ACHN (cell line): Measurements from ENCODE around the gene GRIK3.

Source experiments
- DNase-seq: peaks from one replicate; pipeline ENCODE4 v3.0.0-alpha.2; 2015
- in situ Hi-C: cut with HindIII; loops from 2 replicates; pipeline ENCODE4 v1.10.0; 2017; ENCODE audit warnings: low sequenced_read_pairs, low pct_ligation_motif_present, low pct_unique_long_range_greater_than_20kb

GRIK3 gene

DNA sequence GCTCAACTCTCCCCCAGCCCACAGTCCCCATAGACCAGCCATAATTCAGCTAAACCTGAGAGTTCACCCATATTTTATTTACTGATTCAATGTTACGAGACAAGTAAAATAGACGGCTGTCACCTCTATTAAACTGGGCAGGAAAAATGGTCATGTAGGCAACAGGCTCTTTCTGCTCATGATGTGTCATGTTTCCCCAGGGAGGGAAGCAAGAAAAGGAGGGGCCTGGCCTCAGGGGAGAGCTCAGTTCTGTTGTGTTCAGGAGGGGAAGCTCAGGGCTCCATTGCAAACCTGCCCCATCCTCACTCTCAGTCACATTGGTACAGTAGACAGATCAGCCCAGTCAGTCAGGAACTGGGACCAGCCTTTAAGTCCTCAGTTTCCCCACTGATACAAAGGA, 12.8 kb downstream of the GRIK3 start:
- in situ Hi-C loops = no loop called here
- no peak for DNase-seq

DNA sequence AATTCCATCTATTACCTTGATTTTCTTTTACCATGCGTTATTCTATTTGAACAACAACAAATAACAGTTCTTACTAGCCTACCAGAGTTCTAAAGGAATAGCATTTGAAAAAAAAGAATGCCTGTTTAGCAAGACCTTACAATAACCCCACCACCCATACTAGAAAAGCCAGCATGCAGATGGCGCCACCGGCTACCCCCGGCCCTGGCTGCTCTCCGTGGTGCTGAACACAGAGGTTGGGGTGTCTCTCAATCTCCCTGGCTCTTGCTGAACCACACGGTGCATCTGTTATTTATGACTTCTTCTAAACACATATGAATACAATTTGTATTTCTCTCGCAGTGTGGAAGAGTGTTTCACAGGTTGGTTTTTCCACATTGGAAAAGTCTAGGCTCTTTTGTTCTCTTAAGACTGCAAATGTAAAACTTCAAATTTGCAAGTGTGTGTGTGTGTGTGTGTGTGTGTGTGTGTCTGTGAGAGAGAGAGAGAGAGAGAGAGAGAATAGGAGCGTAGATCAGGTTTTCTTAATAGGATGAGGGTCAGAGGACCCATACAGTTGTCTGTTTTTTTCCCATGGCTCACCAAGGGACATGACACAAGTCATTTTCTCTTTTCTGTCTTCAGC, 13.6 kb downstream of the GRIK3 start:
- in situ Hi-C loops = no loop called here
- DNase-seq = peak; percentile 31

DNA sequence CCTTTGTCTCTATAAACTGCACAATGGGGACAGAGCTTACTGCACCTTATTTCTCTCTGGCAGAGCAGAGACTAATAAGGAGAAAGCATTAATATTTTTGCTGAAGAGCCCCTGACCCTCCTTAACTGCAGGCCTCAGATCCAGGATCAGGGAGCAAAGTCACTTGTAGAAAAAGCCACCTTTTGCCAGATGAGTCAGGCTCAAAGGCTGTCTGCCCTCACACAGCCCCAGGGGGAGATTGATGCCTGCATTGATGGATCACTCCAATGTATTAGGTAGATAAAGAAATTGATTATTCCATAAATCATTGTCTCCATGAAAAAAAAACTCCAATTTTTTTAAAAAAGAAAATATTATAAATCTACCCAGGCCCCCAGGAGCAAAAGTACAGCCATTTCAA, 15.8 kb downstream of the GRIK3 start:
- in situ Hi-C loops = no loop called here
- no peak for DNase-seq

DNA sequence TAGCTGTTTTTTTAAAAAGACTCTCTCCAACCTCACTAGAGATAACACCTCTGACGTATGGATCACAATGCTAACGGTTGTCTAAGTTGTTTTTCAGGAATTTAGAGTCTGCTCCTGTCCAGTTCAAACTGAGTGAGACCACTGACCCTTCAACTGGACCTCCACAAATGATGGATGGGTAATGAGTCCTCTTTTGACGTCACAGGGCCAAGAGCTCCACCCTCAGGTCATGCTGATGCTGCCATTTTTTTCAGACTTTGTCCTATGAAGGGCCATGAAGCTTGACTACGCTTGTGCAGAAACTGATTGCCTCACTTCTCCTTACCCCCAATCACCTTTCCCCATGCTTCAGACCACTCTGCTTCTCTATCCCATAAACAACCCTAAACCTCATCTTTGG, 16.6 kb downstream of the GRIK3 start:
- no peak for DNase-seq
- in situ Hi-C loops = no loop called here

DNA sequence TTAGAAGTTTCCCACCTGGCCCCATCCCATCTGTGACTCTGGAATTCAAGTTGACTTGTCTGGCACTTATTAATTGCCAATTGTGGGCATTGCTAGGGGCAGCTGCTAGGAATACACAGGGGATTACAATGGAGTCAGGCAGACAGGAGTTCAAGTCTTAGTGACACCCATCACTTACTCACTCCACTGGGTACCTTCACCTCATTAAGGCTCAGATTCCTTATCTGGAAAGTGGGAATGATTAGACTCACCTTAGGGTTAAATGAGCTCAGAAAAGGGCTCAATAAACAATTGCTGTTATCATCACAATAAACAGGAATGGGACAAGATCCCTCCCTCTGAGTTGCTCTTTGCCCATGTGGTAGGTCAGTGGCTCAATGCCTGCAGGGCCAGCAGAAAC, 18.2 kb downstream of the GRIK3 start:
- in situ Hi-C loops = no loop called here
- no peak for DNase-seq

DNA sequence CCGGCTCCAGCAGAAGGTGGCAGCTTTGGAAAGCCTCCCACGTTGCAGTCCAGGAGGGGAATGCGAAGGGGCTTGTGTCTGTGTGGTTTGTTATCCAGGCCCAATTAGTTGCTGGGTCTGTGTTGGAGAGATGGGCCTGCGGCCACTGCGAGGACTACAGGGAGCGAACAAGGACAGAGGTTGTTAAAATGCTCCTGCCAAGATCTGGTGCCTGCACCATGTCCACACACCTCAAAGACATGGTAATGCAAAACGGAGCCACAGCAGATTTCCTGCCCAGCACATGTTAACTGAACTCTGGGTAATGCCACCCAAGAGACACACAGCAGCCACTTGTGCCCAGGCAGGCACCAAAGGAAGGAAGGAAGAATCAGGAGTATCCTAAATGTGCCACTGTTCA, 18.6 kb downstream of the GRIK3 start:
- in situ Hi-C loops = no loop called here
- no peak for DNase-seq

DNA sequence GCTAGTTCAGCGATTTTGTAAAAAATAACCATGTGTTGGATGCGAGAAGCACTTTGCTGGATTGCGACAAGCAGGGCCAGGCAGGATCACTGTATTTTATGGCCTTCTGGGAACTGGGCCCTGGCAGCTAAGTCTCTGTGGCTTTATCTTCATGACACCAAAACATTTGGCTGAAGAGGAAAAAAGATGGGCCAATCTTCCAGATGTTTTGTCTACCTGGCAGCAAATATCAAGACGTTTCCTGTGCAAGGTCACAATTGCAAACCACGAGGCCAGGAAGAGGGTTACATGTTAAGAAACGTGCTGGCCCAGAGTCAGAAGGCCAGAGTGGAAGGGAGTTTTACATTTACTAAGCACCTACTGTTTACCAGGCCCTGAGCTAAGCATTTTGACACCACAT, 22.1 kb downstream of the GRIK3 start:
- in situ Hi-C loops = no loop called here

DNA sequence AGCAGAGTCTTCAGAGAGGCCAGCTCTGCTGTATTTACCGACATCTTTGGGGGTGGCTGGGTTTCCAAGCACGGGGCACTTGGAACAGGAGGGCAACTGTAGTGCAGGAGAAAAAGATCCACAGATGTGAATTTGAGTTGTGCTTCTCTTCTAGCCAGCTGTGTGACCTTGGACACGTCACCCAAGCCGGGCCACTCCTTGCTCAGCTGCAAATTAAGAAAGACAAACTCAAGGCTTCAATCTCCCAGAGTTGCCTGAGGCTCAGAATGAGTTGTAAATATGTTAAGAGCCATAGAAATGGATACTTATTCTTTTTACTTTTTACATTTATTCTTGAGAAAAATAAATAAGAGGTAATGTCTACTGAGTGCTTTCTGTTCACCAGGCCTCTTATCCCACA, 24.3 kb downstream of the GRIK3 start:
- no peak for DNase-seq
- in situ Hi-C loops = no loop called here

More for the DNA sequence above, 22.1 kb downstream of the GRIK3 start:
- DNase-seq = no peak

DNA sequence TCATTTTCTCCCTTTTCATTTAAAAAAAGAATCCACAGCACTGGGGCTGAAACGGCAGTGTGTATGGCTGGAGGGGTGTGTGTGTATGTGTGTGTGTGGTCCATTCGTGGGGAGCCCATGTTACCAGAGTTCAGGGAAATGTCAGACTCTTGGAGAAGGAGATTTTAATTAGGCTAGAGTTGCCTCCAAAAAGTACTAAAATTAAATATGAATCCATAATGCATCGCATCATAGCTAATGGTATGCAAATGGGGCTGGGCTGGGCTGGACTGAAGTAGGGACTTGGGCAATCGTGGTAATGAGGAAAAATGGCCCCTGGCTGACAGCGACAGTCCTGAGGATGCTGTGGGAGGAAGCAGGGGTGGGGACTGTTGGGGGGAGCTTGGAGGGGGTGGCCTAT, 24.8 kb downstream of the GRIK3 start:
- in situ Hi-C loops = no loop called here
- DNase-seq = no peak

DNA sequence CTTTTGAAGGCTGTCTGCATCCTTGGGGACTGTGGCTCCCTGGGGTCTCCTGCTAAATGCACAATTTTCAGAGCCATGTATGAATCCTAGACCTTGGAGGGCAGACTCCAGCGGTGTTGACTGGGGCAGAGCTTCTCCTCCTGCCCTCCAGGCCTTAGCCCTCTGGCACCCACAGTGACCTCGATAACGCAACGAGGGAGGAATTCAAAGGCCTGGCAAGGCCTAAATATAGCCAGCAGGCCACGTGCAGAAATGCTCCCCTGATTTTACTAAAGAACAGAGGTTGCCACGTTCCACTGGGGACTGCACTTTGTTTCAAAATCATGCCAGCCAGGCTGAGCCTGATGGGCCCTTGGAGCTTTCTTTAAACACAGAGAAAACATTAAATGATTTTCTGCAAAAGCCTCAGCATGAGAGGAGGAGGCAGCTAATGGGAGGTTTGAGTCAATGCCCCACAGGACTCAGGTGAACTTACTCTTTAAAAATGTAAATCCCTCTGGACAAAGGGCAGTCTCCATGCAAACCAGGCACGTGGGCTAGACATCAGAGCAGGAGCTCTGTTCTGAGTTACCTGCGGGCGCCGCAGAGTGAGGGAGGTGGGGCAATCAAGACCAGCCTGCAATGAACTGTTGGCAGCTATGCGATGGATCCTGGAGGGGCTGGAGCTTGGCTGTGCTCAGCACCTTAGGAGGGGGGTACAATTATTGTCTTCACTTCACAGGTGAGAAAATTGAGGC, 28.0 kb downstream of the GRIK3 start:
- no peak for DNase-seq
- in situ Hi-C loops = no loop called here

DNA sequence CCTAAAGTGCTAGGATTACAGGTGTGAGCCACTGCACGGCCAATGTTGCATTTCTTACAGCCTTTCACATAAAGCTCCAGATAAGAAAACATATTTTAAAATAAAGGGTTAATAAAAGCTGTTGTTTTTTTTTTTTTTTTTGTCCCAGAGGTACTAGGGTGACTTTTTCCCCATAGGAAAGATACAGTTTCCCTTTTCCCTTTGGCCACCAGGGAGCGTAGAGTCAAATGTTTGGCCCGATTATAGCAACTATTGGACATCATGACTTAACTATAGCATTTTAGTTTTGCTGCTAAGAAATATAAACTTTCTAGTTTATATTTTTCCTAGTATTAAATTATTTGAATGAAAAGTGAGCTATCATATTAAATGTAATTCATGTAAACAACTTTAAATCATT, 31.4 kb downstream of the GRIK3 start:
- in situ Hi-C loops = no loop called here
- no peak for DNase-seq

DNA sequence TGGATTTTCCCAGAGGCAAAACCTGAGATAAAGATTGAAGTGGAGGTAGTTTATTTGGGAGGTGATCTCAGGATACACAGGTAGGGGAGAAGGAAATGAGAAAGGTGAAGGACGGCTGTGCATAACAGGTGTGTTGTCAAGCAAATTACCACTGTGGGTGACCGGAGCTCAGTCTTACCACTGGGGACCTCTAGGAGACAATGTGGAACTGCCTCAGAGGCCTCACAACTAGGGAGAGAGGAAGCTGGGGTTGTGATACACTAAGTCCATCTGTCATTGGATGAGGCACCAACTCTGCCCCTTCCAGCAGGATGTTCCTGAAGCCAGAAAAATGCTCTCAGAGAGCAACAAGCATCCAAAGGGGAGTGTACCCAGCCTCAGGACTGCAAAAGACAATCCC, 32.6 kb downstream of the GRIK3 start:
- DNase-seq = no peak
- in situ Hi-C loops = no loop called here

DNA sequence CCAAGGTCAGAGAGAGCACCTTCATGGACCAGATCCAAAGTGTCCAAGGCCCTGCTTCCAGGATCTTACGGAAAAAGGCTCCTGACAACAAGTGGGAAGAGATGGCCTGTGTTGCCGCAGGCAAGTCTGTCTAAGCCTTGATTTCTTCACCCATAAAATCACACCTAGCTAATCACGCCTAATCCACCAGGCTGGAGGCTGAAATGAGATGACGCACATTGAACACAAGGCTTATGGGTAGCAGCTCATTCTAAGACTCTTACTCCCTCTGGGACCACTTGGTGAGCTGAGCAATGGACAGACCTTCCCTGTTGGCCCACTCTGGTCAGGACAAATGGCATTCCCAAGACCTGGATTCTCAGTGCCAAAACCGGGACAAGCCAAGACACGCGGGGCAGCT, 38.2 kb downstream of the GRIK3 start:
- in situ Hi-C loops = no loop called here
- no peak for DNase-seq

DNA sequence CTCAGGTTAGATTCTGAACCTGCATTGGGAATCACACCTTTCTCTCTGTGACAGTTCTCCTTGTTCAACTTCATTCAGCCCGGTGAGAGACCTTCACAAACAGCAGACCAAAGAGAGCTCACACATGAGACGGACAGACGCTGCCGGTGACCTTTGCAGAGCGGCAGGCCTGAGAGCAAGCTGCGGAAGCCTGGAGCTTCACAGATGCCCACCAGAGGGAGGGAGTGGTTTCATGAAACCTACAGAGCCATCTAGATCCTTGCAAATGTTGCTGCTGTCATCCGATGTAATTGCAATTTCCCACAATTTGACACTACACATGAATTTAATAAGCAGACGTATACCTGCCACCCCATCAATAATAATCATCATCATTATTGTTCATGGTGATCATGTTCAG, 39.4 kb downstream of the GRIK3 start:
- in situ Hi-C loops = no loop called here
- DNase-seq = no peak

DNA sequence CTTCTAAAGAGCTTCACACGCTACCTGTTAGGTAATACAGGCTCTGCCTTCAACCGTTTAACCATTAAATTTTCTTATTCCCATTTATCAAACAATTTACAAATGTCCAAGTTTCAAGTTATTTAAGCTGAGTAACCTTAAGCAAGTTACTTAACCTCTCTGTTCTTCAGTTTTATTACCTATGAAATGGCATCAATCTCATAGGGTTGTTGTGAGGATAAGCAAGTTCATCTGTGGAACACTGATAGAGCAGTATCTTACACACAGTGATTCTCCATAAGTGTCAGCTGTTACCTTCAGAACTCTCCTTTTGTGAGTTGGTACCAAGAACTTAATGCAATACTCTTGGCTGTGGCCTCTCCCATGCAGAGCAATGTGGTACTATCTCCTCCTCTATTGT, 40.0 kb downstream of the GRIK3 start:
- DNase-seq = no peak
- in situ Hi-C loops = no loop called here

DNA sequence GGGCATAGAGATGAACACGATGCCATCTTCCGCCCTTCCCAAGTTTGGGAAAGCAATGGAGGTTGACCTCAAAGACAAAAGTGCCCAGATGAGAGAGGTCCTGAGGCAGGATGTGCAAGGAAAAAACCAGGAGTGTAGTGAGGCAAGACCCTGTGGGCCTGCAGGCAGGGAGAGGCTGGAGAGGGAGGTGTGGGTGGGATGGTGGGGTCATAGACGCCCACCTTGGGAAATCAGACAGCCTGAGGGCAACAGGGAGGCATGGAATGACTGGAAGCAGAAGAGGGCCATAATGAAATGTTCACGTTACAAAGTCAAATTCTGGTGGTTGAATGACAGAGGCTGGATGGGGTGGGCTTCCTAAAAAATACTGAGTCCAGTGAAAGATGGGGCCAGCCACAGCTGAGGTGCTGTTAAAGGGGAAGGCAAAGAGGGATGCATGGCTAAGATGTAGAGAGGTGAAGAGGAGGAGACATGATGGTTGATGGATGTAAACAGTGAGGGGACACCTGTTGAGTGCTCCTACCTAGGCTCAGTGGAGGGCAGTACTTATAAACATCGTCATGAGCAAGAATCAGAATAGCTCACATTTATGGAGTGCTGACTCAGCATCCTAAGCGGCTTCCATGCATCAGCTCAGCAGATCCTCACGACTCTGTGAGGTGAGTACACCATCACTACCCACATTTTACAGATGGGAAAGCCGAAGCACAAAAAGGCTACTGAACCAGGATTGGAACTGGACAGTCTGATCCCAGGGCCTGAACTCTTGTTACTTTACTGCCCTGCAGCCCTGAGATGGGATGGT, 42.0 kb downstream of the GRIK3 start:
- in situ Hi-C loops = no loop called here
- no peak for DNase-seq

DNA sequence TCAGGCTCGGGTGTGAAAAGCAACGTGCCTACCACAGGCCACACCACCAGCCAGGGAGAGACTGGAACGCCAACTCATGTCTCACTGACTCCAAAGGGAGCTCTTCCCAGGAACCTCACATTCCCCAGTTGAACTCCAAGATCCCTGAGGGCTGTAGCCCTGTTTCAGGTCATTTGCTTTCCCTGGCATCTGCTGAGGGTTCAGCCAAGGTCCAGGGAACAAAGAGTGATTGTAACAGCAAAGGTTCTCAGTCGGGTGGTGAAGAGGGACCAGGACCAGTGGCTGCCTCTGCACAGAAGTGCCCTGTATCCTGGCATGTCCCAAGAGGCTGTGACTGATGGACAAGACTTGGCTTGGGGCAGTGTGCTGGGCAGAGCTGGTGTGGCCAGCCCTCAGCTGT, 42.8 kb downstream of the GRIK3 start:
- in situ Hi-C loops = no loop called here
- no peak for DNase-seq

DNA sequence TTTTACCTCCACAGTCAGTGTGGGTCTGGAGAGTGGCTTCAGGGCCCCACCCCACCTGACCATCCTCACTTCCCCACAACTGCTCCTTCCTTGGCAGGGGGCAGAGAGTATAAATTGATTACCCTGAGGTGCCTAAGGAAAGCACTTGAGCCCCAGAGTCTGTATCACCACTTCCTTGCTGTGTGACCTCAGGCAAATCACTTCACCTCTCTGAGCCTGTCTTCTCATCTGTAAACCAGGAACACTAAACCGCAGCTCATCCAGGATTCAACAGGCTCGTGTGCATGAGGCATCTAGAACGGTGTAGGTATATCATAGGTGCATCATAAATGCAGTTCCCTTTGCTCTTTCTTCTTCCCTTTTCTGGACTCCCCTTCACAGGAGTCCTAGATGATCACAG, 43.4 kb downstream of the GRIK3 start:
- in situ Hi-C loops = no loop called here
- DNase-seq = no peak

DNA sequence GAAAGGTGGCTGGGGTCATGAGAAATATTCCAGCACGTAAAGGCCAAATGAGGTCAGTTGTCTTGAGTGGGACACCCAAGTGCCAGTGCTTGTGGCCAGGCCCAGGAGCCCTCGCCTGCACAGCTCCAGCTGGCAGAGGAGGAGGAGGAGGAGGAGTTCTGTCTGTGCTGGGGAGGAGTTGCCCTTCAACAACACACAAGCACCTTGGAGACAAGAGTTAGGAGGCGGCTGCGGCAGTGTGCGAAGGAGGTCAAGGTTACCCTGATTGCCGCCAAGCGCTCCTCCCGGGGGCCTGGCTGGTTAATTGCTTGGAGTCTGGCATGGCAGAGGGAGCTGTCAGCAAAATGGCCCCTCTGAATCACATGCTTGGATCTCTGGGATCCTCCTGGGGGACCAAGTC, 45.1 kb downstream of the GRIK3 start:
- DNase-seq = no peak
- in situ Hi-C loops = no loop called here

DNA sequence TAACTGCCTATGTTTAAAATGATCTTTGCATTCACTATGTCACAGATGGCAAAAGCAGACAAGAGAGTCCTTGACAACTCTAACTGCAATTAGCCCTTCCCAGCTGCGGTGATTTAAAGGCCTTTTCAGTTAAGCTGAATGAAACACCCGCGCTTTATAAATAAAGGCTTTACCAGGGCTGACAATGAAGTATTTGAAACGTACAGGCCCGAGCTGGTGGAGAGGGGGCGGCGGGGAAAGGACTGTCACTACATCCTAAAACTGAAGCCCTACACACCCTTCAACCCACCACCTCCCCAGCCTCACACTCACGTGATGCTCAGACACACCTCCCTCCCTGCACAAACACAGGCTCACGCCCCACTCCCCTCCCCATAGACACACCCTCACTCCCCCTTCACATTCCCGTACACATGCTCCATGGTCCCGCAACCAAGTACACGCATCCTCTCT, 45.5 kb downstream of the GRIK3 start:
- in situ Hi-C loops = no loop called here
- DNase-seq = no peak
